Mammary epithelial cell (primary cell): ENCODE data around the gene CHDH.

Source experiments
- CTCF ChIP-seq, 2 donors: IDR thresholded peaks in 1 of 2; conservative IDR thresholded peaks in 1 of 2; 2 replicates each; pipeline ENCODE4 v1.5.1; 2011 to 2012; ENCODE audit warnings: inconsistent platforms in 2 of 2, low read length in 2 of 2, mild to moderate bottlenecking in 2 of 2, control low read depth in 1 of 2, low read depth in 1 of 2; ENCODE audit not compliant: insufficient read depth in 1 of 2; ENCODE audit errors: extremely low read depth in 1 of 2
- EZH2 ChIP-seq: IDR thresholded peaks from 2 replicates; pipeline ENCODE4 v1.6.1; 2012; ENCODE audit warnings: low read length, inconsistent platforms, borderline replicate concordance

- TF ChIP-seq CTCF (conservative IDR thresholded peaks at IDR 0.05 in 1 of 2, IDR thresholded peaks at IDR 0.05 in 1 of 2; ENCODE audit: extremely low read depth in 1 of 2, insufficient read depth in 1 of 2, low read depth in 1 of 2, low read length in 2 of 2) (no peak), EZH2 (no peak)
Measured at GRCh38 chr3:53766706-53767105, 79.5 kb downstream of the CHDH start.
